GM23248 (cell line): ENCODE measurements around the gene ALDH3B1.

ENCODE experiments used
- EZH2 ChIP-seq: fragments of 200-600 bp; sonication (generic); IDR thresholded peaks from 2 replicates; pipeline ENCODE4 v1.6.1; 2018; ENCODE audit warnings: antibody characterized with exemption, mild to moderate bottlenecking; ENCODE audit not compliant: insufficient read depth, poor library complexity, severe bottlenecking
- EZH2phosphoT487 ChIP-seq: fragments of 200-600 bp; sonication (generic); IDR thresholded peaks from 2 replicates; pipeline ENCODE4 v1.6.1; 2018; ENCODE audit warnings: antibody characterized with exemption, moderate library complexity, mild to moderate bottlenecking, low read depth; ENCODE audit not compliant: insufficient read depth

DNA sequence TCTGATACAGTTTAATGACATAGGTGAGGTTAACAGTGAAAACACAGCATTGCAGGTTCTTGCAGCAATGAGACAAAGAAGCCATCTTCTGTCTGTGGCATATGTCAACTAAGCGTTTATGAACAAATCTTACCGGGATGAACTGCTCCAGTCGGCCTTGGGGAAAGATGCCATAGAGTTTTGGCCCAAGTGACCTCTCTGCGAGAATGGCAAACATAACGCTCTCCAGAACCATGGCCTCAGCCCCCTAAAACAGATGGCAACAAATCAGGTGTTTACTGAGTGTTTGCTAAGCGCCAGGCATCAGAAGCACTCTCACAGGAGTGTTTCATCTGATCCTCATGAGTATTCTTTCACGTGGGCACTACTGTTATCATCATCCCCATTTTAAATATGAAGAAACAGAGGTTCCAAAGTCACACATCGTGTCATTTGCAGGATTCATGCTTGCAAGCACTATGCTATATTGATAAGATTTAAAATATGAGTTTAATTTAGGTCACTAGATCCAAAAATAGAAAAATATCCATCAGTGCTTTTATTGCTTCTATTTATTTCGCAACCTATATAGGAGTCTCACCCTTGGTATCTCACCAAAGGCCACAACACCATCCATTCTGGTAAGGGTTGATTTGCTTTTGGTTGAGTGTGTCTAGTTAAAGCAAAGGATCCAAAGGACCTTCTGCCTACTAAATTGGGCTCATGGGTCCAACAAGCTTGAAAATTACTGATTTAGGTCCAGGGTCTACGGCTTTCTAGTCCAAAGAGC lies 64.6 kb downstream of the ALDH3B1 start:
- TF ChIP-seq EZH2phosphoT487 (no peak), EZH2 (no peak)
